ENCODE measurements around the gene LRAT.

DNA sequence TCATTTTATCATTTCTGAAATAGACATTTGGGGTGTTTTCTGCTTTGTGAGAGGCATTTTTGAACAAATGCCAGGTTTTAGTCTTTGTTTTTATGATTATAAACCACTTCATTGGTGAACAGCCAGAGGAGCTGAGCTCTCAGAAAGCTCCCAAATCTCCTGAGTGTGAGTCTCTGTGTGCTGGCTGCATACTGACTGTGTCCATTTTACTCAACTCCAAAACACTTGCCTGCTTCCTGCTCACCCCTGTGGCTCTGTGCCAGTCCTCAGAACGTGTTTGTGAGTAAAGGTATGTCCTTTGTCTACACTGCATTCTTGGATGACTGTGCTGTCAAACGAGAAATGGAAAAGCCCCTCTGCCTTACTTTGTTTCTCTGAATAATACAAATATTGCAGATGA lies 5.4 kb upstream of the LRAT start:
- TF ChIP-seq, protein P1, sequence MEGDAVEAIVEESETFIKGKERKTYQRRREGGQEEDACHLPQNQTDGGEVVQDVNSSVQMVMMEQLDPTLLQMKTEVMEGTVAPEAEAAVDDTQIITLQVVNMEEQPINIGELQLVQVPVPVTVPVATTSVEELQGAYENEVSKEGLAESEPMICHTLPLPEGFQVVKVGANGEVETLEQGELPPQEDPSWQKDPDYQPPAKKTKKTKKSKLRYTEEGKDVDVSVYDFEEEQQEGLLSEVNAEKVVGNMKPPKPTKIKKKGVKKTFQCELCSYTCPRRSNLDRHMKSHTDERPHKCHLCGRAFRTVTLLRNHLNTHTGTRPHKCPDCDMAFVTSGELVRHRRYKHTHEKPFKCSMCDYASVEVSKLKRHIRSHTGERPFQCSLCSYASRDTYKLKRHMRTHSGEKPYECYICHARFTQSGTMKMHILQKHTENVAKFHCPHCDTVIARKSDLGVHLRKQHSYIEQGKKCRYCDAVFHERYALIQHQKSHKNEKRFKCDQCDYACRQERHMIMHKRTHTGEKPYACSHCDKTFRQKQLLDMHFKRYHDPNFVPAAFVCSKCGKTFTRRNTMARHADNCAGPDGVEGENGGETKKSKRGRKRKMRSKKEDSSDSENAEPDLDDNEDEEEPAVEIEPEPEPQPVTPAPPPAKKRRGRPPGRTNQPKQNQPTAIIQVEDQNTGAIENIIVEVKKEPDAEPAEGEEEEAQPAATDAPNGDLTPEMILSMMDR (IDR thresholded peaks at IDR 0.05; ENCODE audit: low read depth, low read length), result no peak
- TF ChIP-seq POLR2A (IDR thresholded peaks at IDR 0.05; ENCODE audit: extremely low read depth, insufficient read length), result no peak
- TF ChIP-seq, protein P2, sequence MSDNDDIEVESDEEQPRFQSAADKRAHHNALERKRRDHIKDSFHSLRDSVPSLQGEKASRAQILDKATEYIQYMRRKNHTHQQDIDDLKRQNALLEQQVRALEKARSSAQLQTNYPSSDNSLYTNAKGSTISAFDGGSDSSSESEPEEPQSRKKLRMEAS (IDR thresholded peaks at IDR 0.05; ENCODE audit: low read depth, low read length), result no peak

Measured in NB4 (cell line).